Astrocyte (in vitro differentiated cells and primary cell): ENCODE measurements around the gene PACC1.

Source experiments
- EZH2 ChIP-seq: IDR thresholded peaks from 2 replicates; pipeline ENCODE4 v1.6.1; 2012; ENCODE audit warnings: mild to moderate bottlenecking, low read length, inconsistent platforms; ENCODE audit not compliant: insufficient read depth
- TF ChIP-seq, protein P1 (sequence below): IDR thresholded peaks from 2 replicates; pipeline ENCODE4 v1.5.1; 2011; ENCODE audit warnings: low read depth, mild to moderate bottlenecking, inconsistent platforms, low read length, moderate library complexity; ENCODE audit not compliant: insufficient read depth

DNA sequence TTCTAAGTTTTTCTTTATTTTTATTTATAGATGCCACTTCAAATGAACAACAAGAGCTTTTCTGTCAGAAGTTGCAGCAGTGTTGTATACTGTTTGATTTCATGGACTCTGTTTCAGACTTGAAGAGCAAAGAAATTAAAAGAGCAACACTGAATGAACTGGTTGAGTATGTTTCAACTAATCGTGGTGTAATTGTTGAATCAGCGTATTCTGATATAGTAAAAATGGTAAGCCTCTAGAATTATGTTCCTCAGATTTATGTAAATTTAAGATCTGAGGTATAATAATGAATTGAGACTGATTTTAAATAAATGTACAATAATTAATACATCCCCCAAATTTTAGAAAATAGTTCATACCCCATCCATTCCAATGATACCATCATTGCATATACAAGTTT lies 85.6 kb downstream of the PACC1 start:
- TF ChIP-seq, protein P1, sequence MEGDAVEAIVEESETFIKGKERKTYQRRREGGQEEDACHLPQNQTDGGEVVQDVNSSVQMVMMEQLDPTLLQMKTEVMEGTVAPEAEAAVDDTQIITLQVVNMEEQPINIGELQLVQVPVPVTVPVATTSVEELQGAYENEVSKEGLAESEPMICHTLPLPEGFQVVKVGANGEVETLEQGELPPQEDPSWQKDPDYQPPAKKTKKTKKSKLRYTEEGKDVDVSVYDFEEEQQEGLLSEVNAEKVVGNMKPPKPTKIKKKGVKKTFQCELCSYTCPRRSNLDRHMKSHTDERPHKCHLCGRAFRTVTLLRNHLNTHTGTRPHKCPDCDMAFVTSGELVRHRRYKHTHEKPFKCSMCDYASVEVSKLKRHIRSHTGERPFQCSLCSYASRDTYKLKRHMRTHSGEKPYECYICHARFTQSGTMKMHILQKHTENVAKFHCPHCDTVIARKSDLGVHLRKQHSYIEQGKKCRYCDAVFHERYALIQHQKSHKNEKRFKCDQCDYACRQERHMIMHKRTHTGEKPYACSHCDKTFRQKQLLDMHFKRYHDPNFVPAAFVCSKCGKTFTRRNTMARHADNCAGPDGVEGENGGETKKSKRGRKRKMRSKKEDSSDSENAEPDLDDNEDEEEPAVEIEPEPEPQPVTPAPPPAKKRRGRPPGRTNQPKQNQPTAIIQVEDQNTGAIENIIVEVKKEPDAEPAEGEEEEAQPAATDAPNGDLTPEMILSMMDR, result no peak
- TF ChIP-seq EZH2, result no peak
